Measurements from ENCODE around the gene APBA2. TPM values are rescaled to one million over a fixed set of nuclear protein-coding genes. Genes with fewer than 3 reads are reported as not detected.

The APBA2 gene
- total and polyA plus RNA-seq, 2 donors from 2014 or later = 1.0 to 6.1 TPM

DNA sequence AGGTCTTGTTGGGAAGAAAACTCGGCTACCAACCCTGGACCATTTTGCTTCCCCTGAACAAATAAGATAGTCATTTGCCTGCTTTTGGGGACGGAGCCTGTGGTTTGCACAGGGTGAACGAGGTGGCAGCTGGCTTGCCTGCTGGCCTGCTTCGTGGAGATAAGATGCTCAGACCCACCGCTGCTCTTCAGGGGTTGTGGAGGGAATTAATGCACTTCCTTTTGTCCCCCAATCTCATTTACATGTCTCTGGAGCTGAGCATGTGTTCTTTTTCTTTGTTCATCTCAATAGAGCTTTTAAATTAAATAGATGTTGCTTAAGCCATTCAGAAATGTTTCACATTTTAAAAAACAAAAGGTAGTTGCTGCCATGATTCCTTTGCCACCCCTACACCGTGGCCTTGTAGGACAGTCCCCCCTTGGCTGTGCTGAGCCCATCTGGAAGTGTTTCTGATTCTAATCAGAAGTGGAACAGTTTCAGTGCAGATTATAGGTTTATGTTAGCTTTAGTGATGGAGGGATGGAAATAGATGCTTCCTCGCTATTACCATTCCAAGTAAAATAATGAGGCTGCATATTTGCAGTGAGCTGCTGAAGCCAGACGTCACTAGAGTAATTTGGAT lies 25.6 kb downstream of the APBA2 start:
- no peaks in the 10 kb centered on the region for H3K27me3 ChIP-seq (ENCODE audit: control insufficient read depth, insufficient read depth, low read length)
- DNase-seq (no peak), FAIRE-seq (no peak)
- H3K9ac ChIP-seq (ENCODE audit: low read length in 3 of 3) = no peak overlapping the region
- H3K9me3 ChIP-seq (ENCODE audit: control insufficient read depth in 2 of 3, insufficient read depth in 1 of 3, low read length in 3 of 3) = no peaks in the 10 kb centered on the region
- intact Hi-C loops (cut with DNase I) = no loop called here
- no peak overlapping the region for H3K27ac ChIP-seq (ENCODE audit: low read depth in 2 of 2, low read length in 2 of 2)
- no peaks in the 10 kb centered on the region for H3K36me3 ChIP-seq (ENCODE audit: control insufficient read depth in 2 of 3, insufficient read depth in 3 of 3, low read length in 3 of 3)
- no peak overlapping the region for H3K4me3 ChIP-seq (ENCODE audit: low read length in 3 of 3)
- H3K4me1 ChIP-seq (ENCODE audit: control insufficient read depth in 2 of 3, insufficient read depth in 2 of 3, low read depth in 1 of 3, low read length in 3 of 3) = no peaks in the 10 kb centered on the region
- TF ChIP-seq CTCF (IDR thresholded peaks at IDR 0.05; ENCODE audit: borderline replicate concordance, extremely low read depth, insufficient read depth) = no peak

- Histone ChIP-seq H3K27me3 (ENCODE audit: control insufficient read depth, insufficient read depth, low read length) (no peaks in the 10 kb centered on the region), H3K4me3 (ENCODE audit: low read length in 3 of 3) (no peak overlapping the region), H3K4me1 (ENCODE audit: control insufficient read depth in 2 of 3, insufficient read depth in 2 of 3, low read depth in 1 of 3, low read length in 3 of 3) (no peaks in the 10 kb centered on the region), H3K9ac (ENCODE audit: low read length in 3 of 3) (no peak overlapping the region), H3K9me3 (ENCODE audit: control insufficient read depth in 2 of 3, insufficient read depth in 1 of 3, low read length in 3 of 3) (no peaks in the 10 kb centered on the region), H3K36me3 (ENCODE audit: control insufficient read depth in 2 of 3, insufficient read depth in 3 of 3, low read length in 3 of 3) (no peaks in the 10 kb centered on the region), H3K27ac (ENCODE audit: low read depth in 2 of 2, low read length in 2 of 2) (no peak overlapping the region)
- TF ChIP-seq CTCF (IDR thresholded peaks at IDR 0.05; ENCODE audit: borderline replicate concordance, extremely low read depth, insufficient read depth) = no peak
- intact Hi-C loops (cut with DNase I) = no loop called here
- no peak for DNase-seq
- FAIRE-seq = no peak
These were observed 26.6 kb downstream of the APBA2 start for GRCh38 chr15:28912422-28912821.

DNA sequence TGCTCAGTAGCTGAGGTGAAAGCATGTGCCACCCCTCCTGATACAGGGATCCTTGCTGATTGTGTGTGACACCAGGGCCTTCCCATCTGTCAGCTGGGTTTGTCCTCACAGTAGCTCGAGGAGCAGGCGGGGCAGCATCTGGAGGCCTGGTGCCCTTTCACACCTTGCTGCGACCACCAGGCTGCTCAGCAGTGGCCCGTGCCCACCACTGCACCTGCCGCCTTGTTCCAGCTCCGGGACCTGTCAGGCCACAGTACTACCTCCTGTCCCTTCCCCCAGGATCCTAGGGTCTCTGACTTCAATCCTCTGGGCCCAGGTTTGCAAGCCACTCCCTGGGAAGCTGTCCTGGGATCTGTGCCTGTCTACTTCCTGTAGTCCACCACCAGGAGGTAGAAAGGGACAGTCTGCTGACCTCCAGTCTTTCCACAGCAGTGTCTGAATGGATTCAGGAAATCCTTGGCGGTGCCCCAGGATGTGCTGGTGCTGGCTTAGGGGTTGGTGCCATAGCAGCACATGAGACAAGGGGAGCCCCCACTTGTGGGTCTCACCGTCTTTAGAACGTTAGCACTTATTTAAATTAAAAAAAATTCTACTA lies 27.5 kb downstream of the APBA2 start:
- no peak for FAIRE-seq
- Histone ChIP-seq H3K9me3 (ENCODE audit: control insufficient read depth in 2 of 3, insufficient read depth in 1 of 3, low read length in 3 of 3) (no peaks in the 10 kb centered on the region), H3K27me3 (ENCODE audit: control insufficient read depth, insufficient read depth, low read length) (no peaks in the 10 kb centered on the region), H3K9ac (ENCODE audit: low read length in 3 of 3) (no peak overlapping the region), H3K4me3 (ENCODE audit: low read length in 3 of 3) (no peak overlapping the region), H3K27ac (ENCODE audit: low read depth in 2 of 2, low read length in 2 of 2) (no peak overlapping the region), H3K4me1 (ENCODE audit: control insufficient read depth in 2 of 3, insufficient read depth in 2 of 3, low read depth in 1 of 3, low read length in 3 of 3) (no peaks in the 10 kb centered on the region), H3K36me3 (ENCODE audit: control insufficient read depth in 2 of 3, insufficient read depth in 3 of 3, low read length in 3 of 3) (no peaks in the 10 kb centered on the region)
- intact Hi-C loops (cut with DNase I) = no loop called here
- TF ChIP-seq CTCF (IDR thresholded peaks at IDR 0.05; ENCODE audit: borderline replicate concordance, extremely low read depth, insufficient read depth) = no peak
- DNase-seq = no peak
